C4-2B (cell line): ENCODE measurements around the gene RPAP2.

Source experiments
- ZFX ChIP-seq: fragments of 450-650 bp; IDR thresholded peaks from 2 replicates; pipeline ENCODE4 v1.6.1; 2017
- TF ChIP-seq, protein P1 (sequence below): fragments of 450-650 bp; conservative IDR thresholded peaks from 2 replicates; pipeline ENCODE4 v1.5.1; 2017; ENCODE audit warnings: mild to moderate bottlenecking

DNA sequence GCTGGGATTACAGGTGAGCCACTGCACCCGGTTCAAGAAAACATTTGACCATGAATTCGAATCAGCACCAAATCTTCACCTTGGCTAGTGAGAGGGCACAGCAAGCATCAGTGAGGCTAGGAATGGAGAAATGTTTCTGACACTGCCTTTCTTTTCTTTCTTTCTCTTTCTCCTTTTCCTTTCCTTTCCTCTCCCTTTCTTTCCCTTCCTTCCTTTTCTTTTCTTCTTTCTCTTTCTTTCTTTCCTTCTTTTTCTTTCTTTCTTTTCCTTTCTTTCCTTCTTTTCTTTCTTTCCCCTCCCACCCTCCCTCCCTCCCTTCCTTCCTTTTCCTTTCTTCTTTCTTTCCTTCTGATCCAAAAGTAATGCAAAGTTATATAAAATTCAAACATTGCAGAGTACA is 147.0 kb downstream of the RPAP2 start:
- TF ChIP-seq, protein P1, sequence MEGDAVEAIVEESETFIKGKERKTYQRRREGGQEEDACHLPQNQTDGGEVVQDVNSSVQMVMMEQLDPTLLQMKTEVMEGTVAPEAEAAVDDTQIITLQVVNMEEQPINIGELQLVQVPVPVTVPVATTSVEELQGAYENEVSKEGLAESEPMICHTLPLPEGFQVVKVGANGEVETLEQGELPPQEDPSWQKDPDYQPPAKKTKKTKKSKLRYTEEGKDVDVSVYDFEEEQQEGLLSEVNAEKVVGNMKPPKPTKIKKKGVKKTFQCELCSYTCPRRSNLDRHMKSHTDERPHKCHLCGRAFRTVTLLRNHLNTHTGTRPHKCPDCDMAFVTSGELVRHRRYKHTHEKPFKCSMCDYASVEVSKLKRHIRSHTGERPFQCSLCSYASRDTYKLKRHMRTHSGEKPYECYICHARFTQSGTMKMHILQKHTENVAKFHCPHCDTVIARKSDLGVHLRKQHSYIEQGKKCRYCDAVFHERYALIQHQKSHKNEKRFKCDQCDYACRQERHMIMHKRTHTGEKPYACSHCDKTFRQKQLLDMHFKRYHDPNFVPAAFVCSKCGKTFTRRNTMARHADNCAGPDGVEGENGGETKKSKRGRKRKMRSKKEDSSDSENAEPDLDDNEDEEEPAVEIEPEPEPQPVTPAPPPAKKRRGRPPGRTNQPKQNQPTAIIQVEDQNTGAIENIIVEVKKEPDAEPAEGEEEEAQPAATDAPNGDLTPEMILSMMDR: no peak
- no peak for TF ChIP-seq ZFX
